Upper lobe of right lung (tissue), 1 donor: ENCODE results near the gene GGNBP2. TPM values are rescaled to one million over a fixed set of nuclear protein-coding genes. Genes with fewer than 3 reads are reported as not detected.
A peak's percentile ranks its signal among the peaks of the same experiment; 100 is the strongest.

Experiments used
- ATAC-seq: fragments of 200-7000 bp; cut with Tn5 transposase; one replicate; pipeline ENCODE4 v1.9.1; 2020; ENCODE audit warnings: mild to moderate bottlenecking, moderate library complexity
- DNase-seq: peaks from one replicate; pipeline ENCODE4 v3.0.0-alpha.2; 2020
- H3K27ac ChIP-seq: fragments of 200-600 bp; one replicate; pipeline ENCODE4 v1.8.0; 2022
- H3K27me3 ChIP-seq: fragments of 200-600 bp; one replicate; pipeline ENCODE4 v1.8.0; 2022; ENCODE audit warnings: mild to moderate bottlenecking
- H3K36me3 ChIP-seq: fragments of 200-600 bp; one replicate; pipeline ENCODE4 v1.8.0; 2022
- H3K4me1 ChIP-seq: fragments of 200-600 bp; one replicate; pipeline ENCODE4 v1.8.0; 2022
- H3K4me3 ChIP-seq: fragments of 200-600 bp; one replicate; pipeline ENCODE4 v1.8.0; 2022; ENCODE audit warnings: mild to moderate bottlenecking
- H3K9me3 ChIP-seq: fragments of 200-600 bp; one replicate; pipeline ENCODE4 v1.8.0; 2022
- intact Hi-C: fragments of 100-400 bp; cut with DNase I; formaldehyde crosslinking; loops from one replicate; pipeline ENCODE4 v1.11.0; 2022
- long read RNA-seq: library from polyadenylated mRNA; unstranded; transcript quantifications from one replicate; pipeline ENCODE4 v2.0.0, GENCODE V29; 2021
- total RNA-seq: library from RNA; stranded (reverse); fragmentation: NEBNext Ultra II Directional; extraction: Animal tissue kit (Norgen Biotek cat#: 25700); gene quantifications from one replicate; pipeline ENCODE4 v1.2.1, GENCODE V29; 2021
- TF ChIP-seq, protein P1 (sequence below): fragments of 200-600 bp; IDR thresholded peaks from one replicate; pipeline ENCODE4 v1.8.0; 2022; ENCODE audit warnings: antibody characterized with exemption
- donor health status: DM: no; HTN: yes; CAD: no; lungs with severe emphysema.

GGNBP2 gene
- total RNA-seq = 81.7 TPM
- long read RNA-seq, transcript GGNBP2-210 (2 exons, 2,315 nt) = minor isoform, 8 of 82 reads
- long read RNA-seq, transcript GGNBP2-212 (14 exons, 2,847 nt) = major isoform, 16 of 82 reads
- long read RNA-seq, partial matches to known transcripts = 46 of 82 reads
- long read RNA-seq, other reads (novel, unspliced or antisense) = 12 of 82 reads

DNA sequence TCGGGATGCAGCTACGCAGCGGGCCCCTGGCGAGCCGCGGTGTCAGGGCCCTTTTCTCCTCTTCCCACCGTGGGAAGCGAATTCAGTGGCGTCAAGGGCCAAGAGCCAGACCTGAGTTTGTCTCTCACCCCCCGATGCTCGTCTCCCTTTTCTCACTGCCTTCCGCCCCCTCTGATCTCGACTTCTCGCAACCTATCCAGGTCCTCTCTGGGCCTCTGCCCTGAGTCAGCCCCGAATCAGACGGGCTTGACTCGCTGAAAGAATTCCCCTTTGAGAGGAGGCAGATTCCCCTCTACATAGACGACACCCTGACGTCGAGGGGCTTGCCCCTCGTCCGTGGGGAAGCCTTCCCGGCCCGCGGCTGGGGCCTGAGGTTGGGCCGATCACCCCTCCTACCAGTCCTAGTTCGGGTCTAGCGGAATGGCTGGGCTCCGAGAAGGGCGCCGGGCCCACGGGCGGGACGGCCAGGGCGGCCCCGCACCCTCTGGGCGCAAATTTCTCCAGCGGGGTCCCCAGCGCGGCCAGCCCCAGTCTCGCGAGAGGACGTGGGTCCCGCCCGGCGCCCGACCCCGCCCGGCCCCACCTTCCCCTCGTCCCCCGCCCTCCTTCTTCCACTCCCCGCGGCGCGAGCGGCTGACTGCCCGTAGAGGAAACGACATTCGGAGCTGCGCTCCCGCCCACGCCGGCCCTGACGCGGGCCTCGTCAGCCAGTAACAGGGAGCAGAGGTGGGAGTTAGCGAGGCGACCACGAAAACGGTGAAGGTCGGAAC is at the start of gene GGNBP2:
GGNBP2 (plus strand) TSS at position 613 of the 770 bp plus-strand sequence. CDS start 806 bp downstream, outside the sequence.
- no peaks in the 10 kb centered on the region for H3K9me3 ChIP-seq
- intact Hi-C loops = no loop called here
- peak within 1 kb of the TSS; percentile 88 for H3K4me3 ChIP-seq
- peaks cover under 1% of the 10 kb centered on the region for H3K36me3 ChIP-seq
- peaks cover 37% of the 10 kb centered on the region for H3K4me1 ChIP-seq
- DNase-seq (peak; percentile 98), ATAC-seq (peak; percentile 90)
- TF ChIP-seq, protein P1, sequence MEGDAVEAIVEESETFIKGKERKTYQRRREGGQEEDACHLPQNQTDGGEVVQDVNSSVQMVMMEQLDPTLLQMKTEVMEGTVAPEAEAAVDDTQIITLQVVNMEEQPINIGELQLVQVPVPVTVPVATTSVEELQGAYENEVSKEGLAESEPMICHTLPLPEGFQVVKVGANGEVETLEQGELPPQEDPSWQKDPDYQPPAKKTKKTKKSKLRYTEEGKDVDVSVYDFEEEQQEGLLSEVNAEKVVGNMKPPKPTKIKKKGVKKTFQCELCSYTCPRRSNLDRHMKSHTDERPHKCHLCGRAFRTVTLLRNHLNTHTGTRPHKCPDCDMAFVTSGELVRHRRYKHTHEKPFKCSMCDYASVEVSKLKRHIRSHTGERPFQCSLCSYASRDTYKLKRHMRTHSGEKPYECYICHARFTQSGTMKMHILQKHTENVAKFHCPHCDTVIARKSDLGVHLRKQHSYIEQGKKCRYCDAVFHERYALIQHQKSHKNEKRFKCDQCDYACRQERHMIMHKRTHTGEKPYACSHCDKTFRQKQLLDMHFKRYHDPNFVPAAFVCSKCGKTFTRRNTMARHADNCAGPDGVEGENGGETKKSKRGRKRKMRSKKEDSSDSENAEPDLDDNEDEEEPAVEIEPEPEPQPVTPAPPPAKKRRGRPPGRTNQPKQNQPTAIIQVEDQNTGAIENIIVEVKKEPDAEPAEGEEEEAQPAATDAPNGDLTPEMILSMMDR = no peak
- no peaks in the 10 kb centered on the region for H3K27me3 ChIP-seq
- H3K27ac ChIP-seq = peak within 1 kb of the TSS; percentile 99

GRCh38 chr17:36495076-36495578 is 49.6 kb upstream of the GGNBP2 start:
- H3K4me1 ChIP-seq = no peaks in the 10 kb centered on the region
- no peaks in the 10 kb centered on the region for H3K27me3 ChIP-seq
- DNase-seq (no peak), ATAC-seq (no peak)
- no peak overlapping the region for H3K4me3 ChIP-seq
- intact Hi-C loops = no loop called here
- peaks cover 79% of the 10 kb centered on the region for H3K36me3 ChIP-seq
- no peaks in the 10 kb centered on the region for H3K9me3 ChIP-seq
- H3K27ac ChIP-seq = no peak overlapping the region
- TF ChIP-seq, protein P1 = no peak

GRCh38 chr17:36496018-36496789 is 48.5 kb upstream of the GGNBP2 start:
- H3K4me1 ChIP-seq = no peaks in the 10 kb centered on the region
- no peak for DNase-seq
- H3K9me3 ChIP-seq = no peaks in the 10 kb centered on the region
- TF ChIP-seq, protein P1 = no peak
- no peak overlapping the region for H3K27ac ChIP-seq
- H3K36me3 ChIP-seq = peaks cover 90% of the 10 kb centered on the region
- ATAC-seq = no peak
- no peak overlapping the region for H3K4me3 ChIP-seq
- intact Hi-C loops = no loop called here
- H3K27me3 ChIP-seq = no peaks in the 10 kb centered on the region

GRCh38 chr17:36498155-36498554 is 46.6 kb upstream of the GGNBP2 start:
- no peak overlapping the region for H3K4me3 ChIP-seq
- ATAC-seq = no peak
- H3K4me1 ChIP-seq = no peaks in the 10 kb centered on the region
- intact Hi-C loops = no loop called here
- H3K36me3 ChIP-seq = peaks cover 75% of the 10 kb centered on the region
- no peak overlapping the region for H3K27ac ChIP-seq
- H3K9me3 ChIP-seq = no peaks in the 10 kb centered on the region
- DNase-seq = peak; percentile 37
- TF ChIP-seq, protein P1 = no peak
- H3K27me3 ChIP-seq = no peaks in the 10 kb centered on the region

GRCh38 chr17:36498560-36499300 is 46.0 kb upstream of the GGNBP2 start:
- Histone ChIP-seq H3K4me3 (no peak overlapping the region), H3K27ac (no peak overlapping the region), H3K9me3 (no peaks in the 10 kb centered on the region), H3K27me3 (no peaks in the 10 kb centered on the region), H3K4me1 (no peaks in the 10 kb centered on the region), H3K36me3 (peaks cover 75% of the 10 kb centered on the region)
- intact Hi-C loops = no loop called here
- TF ChIP-seq, protein P1 = no peak
- DNase-seq (peak; percentile 39), ATAC-seq (no peak)
